Keratinocyte (primary cell): ENCODE measurements around the gene PRSS1. TPM values are rescaled to one million over a fixed set of nuclear protein-coding genes. Genes with fewer than 3 reads are reported as not detected.

Source experiments
- DNase-seq: peaks from one replicate; pipeline ENCODE4 v3.0.0-alpha.2; 2011; ENCODE audit warnings: low read depth, missing footprints, low spot score
- FAIRE-seq: peaks from 2 replicates; lab custom pipeline; 2011; peaks lifted over from hg19 to GRCh38; lab: Jason Lieb, UNC
- H2AFZ ChIP-seq: 2 replicates; pipeline ENCODE4 v1.6.0; 2012; ENCODE audit warnings: low read length, control low read depth, inconsistent platforms; ENCODE audit not compliant: control insufficient read depth
- H3K27ac ChIP-seq: 2 replicates; pipeline ENCODE4 v1.5.1; 2011; ENCODE audit warnings: low read length; ENCODE audit not compliant: control insufficient read depth, insufficient read depth
- H3K27me3 ChIP-seq: 3 replicates; pipeline ENCODE4 v1.6.0; 2011; ENCODE audit warnings: low read length; ENCODE audit not compliant: control insufficient read depth, insufficient read depth; ENCODE audit errors: extremely low read depth
- H3K36me3 ChIP-seq, 2 experiments: 2 replicates in 1 of 2; 3 replicates in 1 of 2; pipeline ENCODE4 v1.5.1; 2011; ENCODE audit warnings: low read length in 2 of 2, mild to moderate bottlenecking in 1 of 2; ENCODE audit not compliant: control insufficient read depth in 2 of 2, insufficient read depth in 2 of 2; ENCODE audit errors: extremely low read depth in 1 of 2
- H3K4me1 ChIP-seq: 3 replicates; pipeline ENCODE4 v1.5.1; 2011; ENCODE audit warnings: low read length; ENCODE audit not compliant: control insufficient read depth, insufficient read depth; ENCODE audit errors: extremely low read depth
- H3K4me2 ChIP-seq: 3 replicates; pipeline ENCODE4 v1.6.0; 2011; ENCODE audit warnings: low read depth, low read length; ENCODE audit not compliant: control insufficient read depth, insufficient read depth; ENCODE audit errors: extremely low read depth
- H3K4me3 ChIP-seq, 3 experiments: fragments of 200-600 bp in 1 of 3; sonication (generic) in 1 of 3; 2 replicates in 2 of 3; 3 replicates in 1 of 3; pipeline ENCODE4 v1.5.1; 2011 to 2016; ENCODE audit warnings: low read length in 3 of 3, mild to moderate bottlenecking in 3 of 3, control low read depth in 2 of 3, inconsistent platforms in 1 of 3, low read depth in 1 of 3, mixed read lengths in 1 of 3, mixed run types in 1 of 3, moderate library complexity in 1 of 3; ENCODE audit not compliant: control insufficient read depth in 2 of 3, insufficient read depth in 2 of 3; ENCODE audit errors: extremely low read depth in 1 of 3
- H3K79me2 ChIP-seq: 2 replicates; pipeline ENCODE4 v1.6.0; 2012; ENCODE audit warnings: low read length; ENCODE audit not compliant: control insufficient read depth, insufficient read depth
- H3K9ac ChIP-seq: 3 replicates; pipeline ENCODE4 v1.6.0; 2011; ENCODE audit warnings: low read length; ENCODE audit not compliant: control insufficient read depth, insufficient read depth; ENCODE audit errors: extremely low read depth
- H3K9me1 ChIP-seq: 3 replicates; pipeline ENCODE4 v1.6.0; 2011; ENCODE audit warnings: low read length; ENCODE audit not compliant: control insufficient read depth, insufficient read depth; ENCODE audit errors: extremely low read depth
- H3K9me3 ChIP-seq: 2 replicates; pipeline ENCODE4 v1.5.1; 2012; ENCODE audit warnings: low read depth, low read length; ENCODE audit not compliant: control insufficient read depth
- H4K20me1 ChIP-seq: 3 replicates; pipeline ENCODE4 v1.6.0; 2011; ENCODE audit warnings: low read length; ENCODE audit not compliant: control insufficient read depth, insufficient read depth; ENCODE audit errors: extremely low read depth
- CTCF ChIP-seq, 3 experiments: IDR thresholded peaks in 1 of 3; conservative IDR thresholded peaks in 1 of 3; optimal IDR thresholded peaks in 1 of 3; 2 replicates in 2 of 3; 3 replicates in 1 of 3; pipeline versions ENCODE3 to v1.5.1; 2011; ENCODE audit warnings: low read length in 3 of 3, mild to moderate bottlenecking in 3 of 3, moderate library complexity in 2 of 3, control low read depth in 1 of 3, inconsistent platforms in 1 of 3; ENCODE audit not compliant: insufficient read depth in 2 of 3; ENCODE audit errors: extremely low read depth in 1 of 3
- EZH2 ChIP-seq: IDR thresholded peaks from one replicate; pipeline ENCODE4 v1.6.1; 2012; ENCODE audit warnings: inconsistent platforms, mild to moderate bottlenecking, low read length, moderate library complexity
- dilution Hi-C: fragments of 300-500 bp; cut with MboI; formaldehyde crosslinking; loops from one replicate; pipeline ENCODE4 v1.7.0; 2020; ENCODE audit warnings: low sequenced_read_pairs; ENCODE audit not compliant: extremely low pct_ligation_motif_present
- polyA plus RNA-seq, 5 experiments: library from polyadenylated mRNA; depleted of rRNA in 3 of 5; stranded (reverse) in 3 of 5; stranded (forward) in 1 of 5; unstranded in 1 of 5; fragments of >200 nt; gene quantifications; 1 replicate in 1 of 5; 2 replicates in 3 of 5; 3 replicates in 1 of 5; pipeline versions ENCODE4 v1.2.1 to v1.2.3, GENCODE V29; 2011 to 2012; ENCODE audit warnings: missing spikeins in 2 of 5, low read depth in 1 of 5, low replicate concordance in 1 of 5

The PRSS1 gene
- polyA plus RNA-seq, 1 donor (not counting 4 experiments of a cell fraction or from before 2014, with no cell fraction given), result not detected

GRCh38 chr7:142792593-142792992, 43.3 kb downstream of the PRSS1 start:
- TF ChIP-seq EZH2, result no peak
- TF ChIP-seq CTCF (optimal IDR thresholded peaks at IDR 0.05 in 1 of 3, IDR thresholded peaks at IDR 0.05 in 1 of 3, conservative IDR thresholded peaks at IDR 0.05 in 1 of 3; ENCODE audit: extremely low read depth in 1 of 3, insufficient read depth in 2 of 3, low read length in 3 of 3), result no peak
- Histone ChIP-seq H3K36me3 (no peaks in the 10 kb centered on the region), H3K9me3 (no peaks in the 10 kb centered on the region), H3K4me3 (no peak overlapping the region), H3K27ac (no peak overlapping the region), H4K20me1 (peaks cover 4% of the 10 kb centered on the region), H3K79me2 (no peaks in the 10 kb centered on the region), H3K9me1 (no peaks in the 10 kb centered on the region), H3K27me3 (peaks cover 25% of the 10 kb centered on the region), H3K4me1 (no peaks in the 10 kb centered on the region), H3K4me2 (no peak overlapping the region), H2AFZ (no peak overlapping the region), H3K9ac (no peak overlapping the region)
- DNase-seq, result no peak
- dilution Hi-C loops, result no loop called here
- no peak for FAIRE-seq

- H3K9ac ChIP-seq, result no peak overlapping the region
- H3K79me2 ChIP-seq, result no peaks in the 10 kb centered on the region
- no peak overlapping the region for H3K4me3 ChIP-seq
- H3K27ac ChIP-seq, result no peak overlapping the region
- no peak overlapping the region for H2AFZ ChIP-seq
- no peaks in the 10 kb centered on the region for H3K9me1 ChIP-seq
- dilution Hi-C loops, result no loop called here
- peaks cover 4% of the 10 kb centered on the region for H4K20me1 ChIP-seq
- FAIRE-seq, result no peak
- no peaks in the 10 kb centered on the region for H3K9me3 ChIP-seq
- H3K4me2 ChIP-seq, result no peak overlapping the region
- no peaks in the 10 kb centered on the region for H3K4me1 ChIP-seq
- H3K27me3 ChIP-seq, result peaks cover 31% of the 10 kb centered on the region
- no peak for TF ChIP-seq EZH2
- no peak for TF ChIP-seq CTCF (optimal IDR thresholded peaks at IDR 0.05 in 1 of 3, IDR thresholded peaks at IDR 0.05 in 1 of 3, conservative IDR thresholded peaks at IDR 0.05 in 1 of 3; ENCODE audit: extremely low read depth in 1 of 3, insufficient read depth in 2 of 3, low read length in 3 of 3)
- no peak for DNase-seq
- H3K36me3 ChIP-seq, result no peaks in the 10 kb centered on the region
Measured at GRCh38 chr7:142793156-142793555, 43.9 kb downstream of the PRSS1 start.
